Neutrophil (primary cell): ENCODE measurements around the gene RAB44.

Experiments used
- H3K27ac ChIP-seq: fragments of 200-600 bp; sonication (generic); 2 replicates; pipeline ENCODE4 v1.5.1; 2016; ENCODE audit warnings: mild to moderate bottlenecking, moderate library complexity
- H3K27me3 ChIP-seq: fragments of 200-600 bp; sonication (generic); 2 replicates; pipeline ENCODE4 v1.6.0; 2016; ENCODE audit warnings: mild to moderate bottlenecking
- H3K36me3 ChIP-seq: fragments of 200-600 bp; sonication (generic); 2 replicates; pipeline ENCODE4 v1.5.1; 2017
- H3K4me1 ChIP-seq, 2 experiments: fragments of 200-600 bp in 1 of 2; sonication (generic) in 1 of 2; 1 replicate in 1 of 2; 2 replicates in 1 of 2; pipeline versions ENCODE4 v1.5.1 to v1.6.1; 2013 to 2016; ENCODE audit warnings: low read depth in 1 of 2, low read length in 1 of 2, mild to moderate bottlenecking in 1 of 2, moderate library complexity in 1 of 2; ENCODE audit not compliant: control insufficient read depth in 1 of 2, insufficient read depth in 1 of 2
- H3K4me3 ChIP-seq, 2 experiments: fragments of 200-600 bp in 1 of 2; sonication (generic) in 1 of 2; 1 replicate in 1 of 2; 2 replicates in 1 of 2; pipeline ENCODE4 v1.5.1; 2013 to 2016; ENCODE audit warnings: low read depth in 1 of 2, low read length in 1 of 2, mild to moderate bottlenecking in 1 of 2, moderate library complexity in 1 of 2
- H3K9me3 ChIP-seq: fragments of 200-600 bp; sonication (generic); 2 replicates; pipeline ENCODE4 v1.5.1; 2016
- CTCF ChIP-seq: fragments of 200-600 bp; sonication (generic); IDR thresholded peaks from 2 replicates; pipeline ENCODE4 v1.5.1; 2016; ENCODE audit warnings: antibody characterized with exemption

Gene RAB44

GRCh38 chr6:36683656-36684446 lies 13.8 kb upstream of the RAB44 start:
- no peaks in the 10 kb centered on the region for H3K36me3 ChIP-seq
- no peak overlapping the region for H3K4me3 ChIP-seq
- peaks cover 49 to 52% of the 10 kb centered on the region in 2 experiments for H3K4me1 ChIP-seq
- no peak for TF ChIP-seq CTCF
- H3K9me3 ChIP-seq = no peaks in the 10 kb centered on the region
- peak overlapping the region; percentile 53 for H3K27ac ChIP-seq
- H3K27me3 ChIP-seq = peaks cover 17% of the 10 kb centered on the region

- TF ChIP-seq CTCF = no peak
- Histone ChIP-seq H3K9me3 (no peaks in the 10 kb centered on the region), H3K27ac (no peak overlapping the region), H3K27me3 (peaks cover 11% of the 10 kb centered on the region), H3K4me3 (no peak overlapping the region), H3K36me3 (no peaks in the 10 kb centered on the region), H3K4me1 (peaks cover 43 to 46% of the 10 kb centered on the region in 2 experiments)
Observed at GRCh38 chr6:36684447-36684812, 13.2 kb upstream of the RAB44 start.

- Histone ChIP-seq H3K36me3 (no peaks in the 10 kb centered on the region), H3K9me3 (no peaks in the 10 kb centered on the region), H3K27me3 (peaks cover 2% of the 10 kb centered on the region), H3K27ac (no peak overlapping the region), H3K4me3 (no peak overlapping the region), H3K4me1 (peaks cover 37% of the 10 kb centered on the region in 2 experiments)
- no peak for TF ChIP-seq CTCF
Observed at GRCh38 chr6:36685166-36685924, 12.3 kb upstream of the RAB44 start.

GRCh38 chr6:36685926-36686667 lies 11.5 kb upstream of the RAB44 start:
- Histone ChIP-seq H3K27ac (no peak overlapping the region), H3K36me3 (no peaks in the 10 kb centered on the region), H3K27me3 (no peaks in the 10 kb centered on the region), H3K4me1 (peaks cover 30 to 31% of the 10 kb centered on the region in 2 experiments), H3K4me3 (no peak overlapping the region), H3K9me3 (no peaks in the 10 kb centered on the region)
- TF ChIP-seq CTCF = no peak

- H3K4me3 ChIP-seq = no peak overlapping the region
- no peaks in the 10 kb centered on the region for H3K27me3 ChIP-seq
- H3K36me3 ChIP-seq = no peaks in the 10 kb centered on the region
- TF ChIP-seq CTCF = no peak
- H3K9me3 ChIP-seq = no peaks in the 10 kb centered on the region
- H3K4me1 ChIP-seq = peaks cover 35 to 39% of the 10 kb centered on the region in 2 experiments
- H3K27ac ChIP-seq = no peak overlapping the region
Observed at GRCh38 chr6:36686668-36687513, 10.7 kb upstream of the RAB44 start.
